Measurements from ENCODE around the gene CADM2.

GRCh38 chr3:85567071-85567676, 608.4 kb downstream of the CADM2 start:
- peak in 3 of 6 experiments; percentile 3 to 23 (median 13) for TF ChIP-seq CTCF (IDR thresholded peaks at IDR 0.05)
- no peak for TF ChIP-seq POLR2A (IDR thresholded peaks at IDR 0.05)
